Left cardiac atrium (tissue), 4 donors: ENCODE results near the gene ZNF771. TPM values are rescaled to one million over a fixed set of nuclear protein-coding genes. Genes with fewer than 3 reads are reported as not detected.

Experiments
- ATAC-seq, 2 donors: fragments of 200-7000 bp; cut with Tn5 transposase; one replicate each; pipeline ENCODE4 v1.9.1; 2020; ENCODE audit warnings: mild to moderate bottlenecking in 2 of 2, moderate library complexity in 2 of 2
- DNase-seq: peaks from one replicate; pipeline ENCODE4 v3.0.0-alpha.2; 2020
- intact Hi-C, 2 donors: fragments of 100-400 bp; cut with DNase I; formaldehyde crosslinking; loops; one replicate each; pipeline versions ENCODE4 v1.14.1 to v1.15.1; 2022 to 2023
- long read RNA-seq: library from polyadenylated mRNA; unstranded; transcript quantifications from one replicate; pipeline ENCODE4 v2.0.0, GENCODE V29; 2021
- total RNA-seq, 2 donors: library from RNA; stranded (reverse); fragmentation: NEBNext Ultra II Directional; extraction: Animal tissue kit (Norgen Biotek cat#: 25700); gene quantifications; one replicate each; pipeline ENCODE4 v1.2.1, GENCODE V29; 2021
- donor health status: DM: no; HTN: yes; CAD: no.
- donor health status: DM: no; HTN: yes; CAD: no; lungs with severe emphysema.
- donor health status: DM: yes; HTN: yes; CAD: no.
- donor health status: Dilated cardiomyopathy.

ZNF771 gene
- total RNA-seq: 1 to 10 TPM; 5.9 to 6.2 TPM
- long read RNA-seq, transcript ZNF771-201 (3 exons, 2,371 nt): major isoform, 8 of 9 reads
- long read RNA-seq, partial matches to known transcripts: 0 of 9 reads
- long read RNA-seq, other reads (novel, unspliced or antisense): 0 of 9 reads

- ATAC-seq: peak; percentile 97
Measured at GRCh38 chr16:30407102-30407803, at the start of gene ZNF771. Gene ZNF771 (plus strand): TSS chr16:30407606. CDS start chr16:30408054, 448 bp downstream.

GRCh38 chr16:30357715-30358576, 49.5 kb upstream of the ZNF771 start:
- DNase-seq (no peak), ATAC-seq (no peak)
- intact Hi-C loops: loop anchor here in 1 of 2 donors (10.0 kb wide), 1 partner anchor 47 kb away; the partner anchor contains the start of gene ZNF771

More at GRCh38 chr16:30407102-30407803, at the start of gene ZNF771:
- intact Hi-C loops: loop anchor here (5.0 to 10.0 kb wide), 3 partner anchors 35 to 312 kb away; partner anchors contain the start of genes CD2BP2 (in 1 of the 2), MYL11 (in 1 of the 2), TBC1D10B (in 1 of the 2) and TBX6 (in 1 of the 2)
- DNase-seq: peak; percentile 96

- intact Hi-C loops: loop anchor here in 1 of 2 donors (10.0 kb wide), 1 partner anchor 46 kb away; the partner anchor contains the start of gene ZNF771
- ATAC-seq (no peak), DNase-seq (no peak)
Measured at GRCh38 chr16:30358577-30358936, 48.8 kb upstream of the ZNF771 start.

- ATAC-seq (no peak), DNase-seq (no peak)
- intact Hi-C loops: loop anchor here in 1 of 2 donors (10.0 kb wide), 1 partner anchor 46 kb away; the partner anchor contains the start of gene ZNF771
Measured at GRCh38 chr16:30358990-30359870, 48.2 kb upstream of the ZNF771 start.

DNA sequence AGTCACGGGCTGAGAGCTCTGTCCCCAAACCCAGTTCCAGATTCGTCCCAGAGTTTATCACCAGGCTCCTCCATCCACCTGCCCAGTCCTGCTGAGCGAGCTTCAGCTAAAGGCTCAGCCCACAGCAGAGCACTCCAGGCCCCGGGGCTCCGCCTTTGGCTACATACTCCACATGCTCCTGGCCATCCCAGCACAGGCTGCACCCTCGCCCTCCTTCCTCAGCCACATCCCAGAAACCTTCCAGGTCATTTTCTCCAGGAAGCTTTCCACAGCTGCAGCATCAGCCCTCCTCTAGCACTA, 47.6 kb upstream of the ZNF771 start:
- ATAC-seq (no peak), DNase-seq (no peak)
- intact Hi-C loops: loop anchor here in 1 of 2 donors (10.0 kb wide), 1 partner anchor 45 kb away; the partner anchor contains the start of gene ZNF771

- ATAC-seq: no peak
- DNase-seq: no peak
- intact Hi-C loops: no loop called here
Measured at GRCh38 chr16:30361180-30361579, 46.2 kb upstream of the ZNF771 start.

- intact Hi-C loops: no loop called here
- DNase-seq (no peak), ATAC-seq (no peak)
Measured at GRCh38 chr16:30365200-30365599, 42.2 kb upstream of the ZNF771 start.

DNA sequence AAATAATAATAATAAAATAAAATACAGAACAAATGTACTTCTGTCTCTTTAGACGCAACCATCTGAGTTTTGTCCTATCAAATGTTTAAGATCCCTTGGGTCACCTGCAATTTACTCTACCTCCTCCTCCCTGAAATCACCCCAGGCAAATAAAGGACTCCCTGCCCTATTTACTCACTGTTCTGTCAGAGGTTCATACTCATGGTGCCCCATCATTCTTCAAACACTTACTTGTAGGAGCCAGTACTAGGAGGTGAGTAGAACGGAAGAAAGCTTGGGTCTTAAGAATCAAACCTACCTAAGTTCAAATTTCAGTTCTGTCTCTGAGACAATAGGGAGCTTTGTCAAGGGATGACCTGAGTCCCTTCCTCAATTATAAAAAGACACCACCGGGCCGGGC, 40.9 kb upstream of the ZNF771 start:
- intact Hi-C loops: no loop called here
- ATAC-seq: no peak

DNA sequence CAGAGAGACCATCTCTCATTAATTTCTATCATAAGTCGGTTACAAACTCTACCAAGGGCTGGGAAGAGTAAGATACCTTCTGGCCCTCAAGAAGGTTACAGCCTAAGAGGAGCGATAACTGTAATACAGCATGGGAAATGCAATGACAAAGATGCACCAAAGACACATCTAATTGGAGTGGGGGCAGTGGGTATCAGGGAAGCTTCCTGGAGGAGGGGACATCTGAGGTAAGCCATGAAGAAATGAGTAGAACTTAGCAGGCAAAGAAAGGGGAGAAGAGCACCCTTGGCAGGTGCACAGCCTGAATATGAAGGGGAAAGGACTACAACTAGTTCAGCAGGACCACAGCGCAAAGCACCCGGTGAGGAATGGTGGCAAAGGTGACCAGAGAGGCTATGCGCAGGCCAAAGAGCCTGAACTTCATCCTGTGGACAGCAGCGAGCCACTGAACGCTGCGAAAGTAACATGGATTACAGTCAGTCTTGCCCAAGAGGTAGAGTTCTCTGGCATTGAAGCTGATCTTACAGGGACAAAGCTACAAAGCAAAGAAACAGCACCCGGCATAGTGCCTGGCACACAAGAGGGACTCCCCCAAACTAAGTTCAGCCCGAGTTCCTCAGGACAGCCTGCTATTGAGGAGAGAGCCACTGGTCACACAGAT, 39.9 kb upstream of the ZNF771 start:
- no peak for ATAC-seq
- DNase-seq: no peak
- intact Hi-C loops: no loop called here

More for the DNA sequence above, 40.9 kb upstream of the ZNF771 start:
- DNase-seq: no peak

DNA sequence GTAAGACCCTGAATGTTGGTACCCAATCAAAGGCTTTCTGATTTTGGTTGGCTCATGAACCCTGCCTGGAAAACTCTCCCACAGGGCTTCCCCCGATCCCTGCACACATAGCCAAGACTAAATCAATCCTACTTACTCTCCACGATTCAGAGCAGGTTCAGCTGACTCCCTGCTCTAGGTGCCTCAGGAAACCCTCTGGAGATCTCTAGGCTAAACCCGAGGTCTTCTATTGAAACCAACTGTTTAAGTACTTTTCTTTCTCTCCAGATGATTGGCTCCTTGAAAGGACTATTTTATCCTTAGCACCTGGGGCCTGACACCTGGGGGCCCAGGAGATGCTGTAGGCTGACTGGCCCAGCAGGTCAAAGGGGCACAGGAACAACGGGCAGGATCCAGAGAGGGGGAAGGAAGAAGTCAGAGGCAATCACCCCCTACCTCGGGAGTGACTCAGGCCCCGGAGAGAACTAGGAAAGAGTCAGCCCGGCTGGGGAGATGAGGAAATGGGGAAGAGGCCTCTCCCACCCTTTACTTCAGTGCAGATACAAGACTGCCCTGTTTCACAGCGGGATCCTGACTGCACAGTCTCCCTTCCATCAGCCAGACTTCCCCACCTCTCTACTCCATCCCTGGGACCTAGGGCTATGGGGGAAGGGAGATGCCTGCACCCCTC, 39.1 kb upstream of the ZNF771 start:
- DNase-seq (peak; percentile 55), ATAC-seq (no peak)
- intact Hi-C loops: no loop called here

- DNase-seq (no peak), ATAC-seq (no peak)
- intact Hi-C loops: no loop called here
Measured at GRCh38 chr16:30368792-30369090, 38.7 kb upstream of the ZNF771 start.

GRCh38 chr16:30369091-30369937, 38.1 kb upstream of the ZNF771 start:
- no peak for DNase-seq
- ATAC-seq: no peak
- intact Hi-C loops: no loop called here

- DNase-seq (no peak), ATAC-seq (peak in 1 of 2 donors; percentile 6)
- intact Hi-C loops: loop anchor here in 1 of 2 donors (5.0 kb wide), 1 partner anchor 37 kb away; the partner anchor contains the start of gene ZNF771
Measured at GRCh38 chr16:30369938-30370455, 37.4 kb upstream of the ZNF771 start.

- ATAC-seq (peak; percentile 89 to 95), DNase-seq (peak; percentile 98)
- intact Hi-C loops: loop anchor here in 1 of 2 donors (5.0 kb wide), 1 partner anchor 37 kb away; the partner anchor contains the start of gene ZNF771
Measured at GRCh38 chr16:30370456-30371247, 36.8 kb upstream of the ZNF771 start, which contains the start of gene TBC1D10B. Gene TBC1D10B (minus strand): TSS chr16:30370494. CDS start chr16:30370183, 311 bp downstream.

- intact Hi-C loops: loop anchor here in 1 of 2 donors (5.0 kb wide), 1 partner anchor 36 kb away; the partner anchor contains the start of gene ZNF771
- ATAC-seq (no peak), DNase-seq (no peak)
Measured at GRCh38 chr16:30371248-30371816, 36.1 kb upstream of the ZNF771 start.
